GM12878 (cell line): ENCODE data around the gene INHBB. TPM values are rescaled to one million over a fixed set of nuclear protein-coding genes. Genes with fewer than 3 reads are reported as not detected.

ENCODE experiments used
- ATAC-seq: fragments of 200-7000 bp; cut with Tn5 transposase; 3 replicates; pipeline ENCODE4 v1.9.1; 2020; ENCODE audit warnings: mild to moderate bottlenecking, moderate library complexity
- BruUV-seq: library from RNA; stranded (reverse); fragments of 400-500 nt; replicated peaks from 2 replicates; lab custom pipeline; 2021; lab: Mats Ljungman, UMichigan
- CTCF ChIA-PET: fragments of 300-600 bp; sonication (Branson Sonifier 250); formaldehyde crosslinking; extraction: SDS; loops from one replicate; lab custom pipeline; 2021; ENCODE audit warnings: inconsistent platforms; lab: Yijun Ruan, JAX
- POLR2A ChIA-PET: fragments of 350-600 bp; formaldehyde crosslinking; extraction: SDS; loops from one replicate; lab custom pipeline; 2021; ENCODE audit warnings: inconsistent platforms; lab: Charles Lee
- RAD21 ChIA-PET: fragments of 300-600 bp; sonication (Branson Sonifier 250); formaldehyde crosslinking; loops from one replicate; lab custom pipeline; 2023; ENCODE audit warnings: antibody characterized with exemption; ENCODE audit not compliant: unreplicated experiment; lab: Charles Lee
- SMC1A ChIA-PET: fragments of 300-600 bp; sonication (Branson Sonifier 250); formaldehyde crosslinking; loops from one replicate; lab custom pipeline; 2023; ENCODE audit not compliant: unreplicated experiment, uncharacterized antibody; lab: Charles Lee
- DNase-seq: peaks from one replicate; pipeline ENCODE4 v3.0.0-alpha.2; 2011; ENCODE audit warnings: low read depth, low spot score
- FAIRE-seq: peaks from 3 replicates; lab custom pipeline; 2011; peaks lifted over from hg19 to GRCh38; lab: Jason Lieb, UNC
- H2AFZ ChIP-seq: 2 replicates; pipeline ENCODE4 v1.6.0; 2011; ENCODE audit warnings: low read depth, low read length, control low read depth; ENCODE audit not compliant: control insufficient read depth
- H3K27ac ChIP-seq: 2 replicates; pipeline ENCODE4 v1.5.1; 2011; ENCODE audit warnings: control low read depth; ENCODE audit not compliant: control insufficient read depth, insufficient read depth
- H3K27me3 ChIP-seq, 2 experiments: replicated peaks in 1 of 2; 2 replicates each; pipeline versions ENCODE4 v1.6.0 to v1.6.1; 2011; ENCODE audit warnings: low read length in 1 of 2; ENCODE audit not compliant: control insufficient read depth in 2 of 2, insufficient read depth in 2 of 2
- H3K36me3 ChIP-seq, 2 experiments: 2 replicates each; pipeline ENCODE4 v1.5.1; 2011; ENCODE audit warnings: low read length in 1 of 2; ENCODE audit not compliant: control insufficient read depth in 2 of 2, insufficient read depth in 2 of 2
- H3K4me1 ChIP-seq: 2 replicates; pipeline ENCODE4 v1.6.1; 2011; ENCODE audit warnings: mild to moderate bottlenecking, low read length, moderate library complexity, mixed read lengths; ENCODE audit not compliant: control insufficient read depth, insufficient read depth
- H3K4me2 ChIP-seq: 2 replicates; pipeline ENCODE4 v1.6.0; 2011; ENCODE audit warnings: control low read depth; ENCODE audit not compliant: control insufficient read depth, insufficient read depth
- H3K4me3 ChIP-seq: fragments of 200-600 bp; sonication (generic); 2 replicates; pipeline ENCODE4 v1.5.1; 2016
- H3K79me2 ChIP-seq: 2 replicates; pipeline ENCODE4 v1.6.0; 2011; ENCODE audit warnings: low read length; ENCODE audit not compliant: control insufficient read depth, insufficient read depth
- H3K9ac ChIP-seq: 2 replicates; pipeline ENCODE4 v1.8.0; 2011; ENCODE audit warnings: low read length, control low read depth, mixed read lengths; ENCODE audit not compliant: control insufficient read depth, insufficient read depth
- H3K9me3 ChIP-seq: replicated peaks from 3 replicates; pipeline ENCODE4 v1.5.1; 2011; ENCODE audit warnings: mild to moderate bottlenecking, low read length; ENCODE audit not compliant: control insufficient read depth, insufficient read depth
- H4K20me1 ChIP-seq: 2 replicates; pipeline ENCODE4 v1.6.0; 2011; ENCODE audit not compliant: control insufficient read depth, insufficient read depth
- BCL3 ChIP-seq: IDR thresholded peaks from 2 replicates; pipeline ENCODE4 v1.6.1; 2011; ENCODE audit warnings: borderline replicate concordance, low read depth, mild to moderate bottlenecking, moderate library complexity, low read length; ENCODE audit not compliant: insufficient read depth, poor library complexity, severe bottlenecking
- REST ChIP-seq: IDR thresholded peaks from 2 replicates; pipeline ENCODE4 v1.6.1; 2012; ENCODE audit warnings: mild to moderate bottlenecking, low read depth, low read length
- WGBS: methylation state at CpG from one replicate; pipeline ENCODE4 v1.1.6; 2016; ENCODE audit warnings: low lambda C conversion rate; ENCODE audit not compliant: insufficient replicate concordance, insufficient coverage; ENCODE audit errors: missing lambda C conversion rate; 5-methylcytosine and 5-hydroxymethylcytosine counted together
- in situ Hi-C: fragments of 300-500 bp; cut with MboI; formaldehyde crosslinking; loops from 9 replicates; pipeline ENCODE4 v1.14.3; 2018; ENCODE audit warnings: mixed read lengths
- intact Hi-C: fragments of 100-400 bp; cut with micrococcal nuclease; formaldehyde crosslinking; loops from one replicate; pipeline ENCODE4 v1.14.2; 2022; ENCODE audit not compliant: unreplicated experiment
- polyA plus RNA-seq, 11 experiments: library from polyadenylated mRNA; depleted of rRNA in 4 of 11; unstranded in 6 of 11; stranded (reverse) in 5 of 11; fragments of >200 nt; fragmentation: Nextera tagmentation in 4 of 11; fragmentation: Illumina TruSeq in 1 of 11; extraction: Ambion mirVana in 4 of 11; extraction: Trizol in 1 of 11; gene quantifications; 1 replicate in 1 of 11; 2 replicates in 10 of 11; pipeline versions ENCODE4 v1.2.1 to v1.2.3, GENCODE V29; 2011 to 2016; ENCODE audit warnings: inconsistent platforms in 2 of 11, missing spikeins in 2 of 11, low read depth in 1 of 11
- total RNA-seq, 4 experiments: library from RNA; depleted of rRNA in 3 of 4; stranded (reverse); fragments of >200 nt in 3 of 4; fragmentation: Illumina TruSeq in 1 of 4; extraction: Trizol in 1 of 4; gene quantifications; 2 replicates each; pipeline versions ENCODE4 v1.2.1 to v1.2.3, GENCODE V29; 2013 to 2021

The INHBB gene
- total and polyA plus RNA-seq, 10 of the 15 experiments (the other 5 are each of a cell fraction or from before 2014, with no cell fraction given) = 0.05 TPM; not detected in 9

GRCh38 chr2:120391911-120392665, 46.2 kb downstream of the INHBB start:
- ChIA-PET RAD21 (no interaction called here), SMC1A (no interaction called here), POLR2A (no interaction called here), CTCF (no interaction called here)
- H3K9ac ChIP-seq = no peak overlapping the region
- no peak for FAIRE-seq
- no peak for DNase-seq
- ATAC-seq = no peak
- in situ Hi-C loops = no loop called here
- no peaks in the 10 kb centered on the region for H3K36me3 ChIP-seq
- no TSS peak for BruUV-seq
- H2AFZ ChIP-seq = no peak overlapping the region
- no peaks in the 10 kb centered on the region; the same call in 2 of the 3 replicates for H3K9me3 ChIP-seq
- no peak overlapping the region for H3K4me3 ChIP-seq
- H3K79me2 ChIP-seq = no peaks in the 10 kb centered on the region
- WGBS = 30% methylated on average over 16 of the region's 16 CpGs
- no peak overlapping the region for H3K4me2 ChIP-seq
- no peaks in the 10 kb centered on the region for H4K20me1 ChIP-seq
- H3K27ac ChIP-seq = no peak overlapping the region
- intact Hi-C loops = no loop called here
- H3K27me3 ChIP-seq = no peaks in the 10 kb centered on the region; a peak in 2 of 4 replicates
- TF ChIP-seq BCL3 = peak; percentile 22
- TF ChIP-seq REST = no peak
- no peaks in the 10 kb centered on the region for H3K4me1 ChIP-seq
